Astrocyte of the cerebellum (primary cell): ENCODE measurements around the gene FMN2.

Experiments
- DNase-seq: peaks from one replicate; pipeline ENCODE4 v3.0.0-alpha.2; 2011; ENCODE audit warnings: low read depth
- H3K4me3 ChIP-seq: 2 replicates; pipeline ENCODE4 v1.5.1; 2011; ENCODE audit warnings: mild to moderate bottlenecking, low read depth, low read length, moderate library complexity
- CTCF ChIP-seq: IDR thresholded peaks from 2 replicates; pipeline ENCODE4 v1.5.1; 2012; ENCODE audit warnings: low read length, low read depth, moderate library complexity, mild to moderate bottlenecking; ENCODE audit errors: missing control alignments
- in situ Hi-C: cut with HindIII; loops from 2 replicates; pipeline ENCODE4 v1.10.0; 2017; ENCODE audit warnings: low sequenced_read_pairs

The FMN2 gene

DNA sequence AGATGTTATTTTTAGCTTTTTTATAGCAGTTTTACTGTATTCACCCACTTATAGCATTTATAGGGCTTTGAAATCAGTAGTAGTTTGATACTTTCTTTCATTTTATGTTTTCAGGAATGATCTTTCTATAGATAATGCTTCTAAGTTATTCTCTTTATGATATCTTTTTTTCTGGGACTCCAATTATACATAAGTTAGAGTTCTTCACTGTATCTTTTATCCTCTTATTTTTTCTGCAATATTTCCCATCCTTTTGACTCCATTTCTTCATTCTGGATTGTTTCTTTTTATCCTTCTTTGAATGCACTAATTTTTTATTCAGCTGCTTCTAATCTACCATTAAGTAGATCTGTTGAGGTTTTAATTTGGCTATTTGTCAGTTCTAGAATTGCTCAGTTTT lies 73.1 kb downstream of the FMN2 start:
- no peak for DNase-seq
- in situ Hi-C loops: no loop called here

GRCh38 chr1:240169188-240169587 lies 77.5 kb downstream of the FMN2 start:
- no peak overlapping the region for H3K4me3 ChIP-seq
- TF ChIP-seq CTCF: peak; percentile 48
- peak; percentile 22 for DNase-seq
- in situ Hi-C loops: no loop called here

More for the DNA sequence above, 73.1 kb downstream of the FMN2 start:
- no peak overlapping the region for H3K4me3 ChIP-seq
- no peak for TF ChIP-seq CTCF

- H3K4me3 ChIP-seq: no peak overlapping the region
- TF ChIP-seq CTCF: no peak
- no peak for DNase-seq
- in situ Hi-C loops: no loop called here
Observed at GRCh38 chr1:240170266-240170665, 78.6 kb downstream of the FMN2 start.

DNA sequence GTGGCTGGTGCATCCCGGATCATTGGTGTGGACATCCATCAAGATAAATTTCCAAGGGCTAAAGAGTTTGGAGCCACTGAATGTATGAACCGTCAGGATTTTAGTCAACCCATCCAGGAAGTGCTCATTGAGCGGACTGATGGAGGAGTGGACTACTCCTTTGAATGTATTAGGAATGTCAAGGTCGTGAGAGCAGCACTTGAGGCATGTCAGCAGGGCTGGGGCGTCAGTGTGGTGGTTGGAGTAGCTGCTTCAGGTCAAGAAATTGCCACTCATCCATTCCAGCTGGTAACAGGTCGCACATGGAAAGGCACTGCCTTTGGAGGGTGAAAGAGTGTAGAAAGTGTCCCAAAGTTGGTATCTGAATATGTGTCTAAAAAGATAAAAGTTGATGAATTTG lies 79.1 kb downstream of the FMN2 start:
- DNase-seq: no peak
- in situ Hi-C loops: no loop called here
- TF ChIP-seq CTCF: no peak
- H3K4me3 ChIP-seq: no peak overlapping the region

GRCh38 chr1:240171907-240172306 lies 80.2 kb downstream of the FMN2 start:
- no peak for DNase-seq
- TF ChIP-seq CTCF: no peak
- in situ Hi-C loops: no loop called here
- H3K4me3 ChIP-seq: no peak overlapping the region

GRCh38 chr1:240173836-240174235 lies 82.2 kb downstream of the FMN2 start:
- no peak for TF ChIP-seq CTCF
- no peak overlapping the region for H3K4me3 ChIP-seq
- in situ Hi-C loops: no loop called here
- DNase-seq: no peak

GRCh38 chr1:240174734-240175133 lies 83.1 kb downstream of the FMN2 start:
- H3K4me3 ChIP-seq: no peak overlapping the region
- in situ Hi-C loops: no loop called here
- DNase-seq: no peak
- TF ChIP-seq CTCF: no peak
